ENCODE data around the gene BCL6B.

BCL6B gene

GRCh38 chr17:7063518-7064094 is 40.8 kb downstream of the BCL6B start:
- DNase-seq, result no peak

GRCh38 chr17:7064261-7064660 is 41.4 kb downstream of the BCL6B start:
- no peak for DNase-seq

- no peak for DNase-seq
These were observed 44.3 kb downstream of the BCL6B start for GRCh38 chr17:7067198-7067597.

DNA sequence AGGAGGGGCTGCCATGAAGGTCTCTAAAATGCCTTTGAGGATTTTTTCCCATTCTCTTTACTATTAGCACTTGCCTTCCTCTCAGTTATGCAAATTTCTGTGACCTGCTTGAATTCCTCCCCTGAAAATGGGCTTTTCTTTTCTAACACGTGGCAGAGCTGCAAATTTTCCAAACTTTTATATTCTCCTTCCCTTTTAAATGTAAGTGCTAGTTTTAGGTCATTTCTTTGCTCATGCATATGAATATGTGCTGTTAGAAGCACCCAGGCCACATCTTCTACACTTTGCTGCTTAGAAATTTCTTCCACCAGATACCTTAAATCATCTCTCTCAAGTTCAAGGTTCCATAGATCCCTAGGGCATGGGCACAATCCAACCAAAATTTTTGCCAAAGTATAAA is 45.4 kb downstream of the BCL6B start:
- no peak for DNase-seq

GRCh38 chr17:7070712-7071111 is 47.9 kb downstream of the BCL6B start:
- no peak for DNase-seq

DNA sequence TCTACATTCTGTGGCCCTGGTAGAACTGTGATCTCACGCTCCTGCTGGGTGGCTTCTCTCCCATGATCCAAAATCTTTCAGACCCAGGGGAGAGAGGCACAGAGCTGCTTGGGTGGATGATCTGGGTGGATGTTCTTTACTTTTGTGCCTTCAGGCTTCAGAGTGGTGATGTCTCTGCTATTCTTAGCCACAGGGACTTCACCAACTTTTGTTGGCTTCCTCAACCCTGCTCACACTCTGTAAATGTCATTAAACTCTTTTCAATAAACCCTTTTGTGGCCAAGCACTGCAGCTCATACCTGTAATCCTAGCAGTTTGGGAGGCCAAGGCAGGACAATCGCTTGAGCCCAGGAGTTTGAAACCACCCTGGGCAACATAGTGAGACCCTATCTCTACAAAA is 49.6 kb downstream of the BCL6B start:
- no peak for DNase-seq

GRCh38 chr17:7074931-7075330 is 52.1 kb downstream of the BCL6B start:
- DNase-seq, result no peak

- DNase-seq, result no peak
These were observed 55.2 kb downstream of the BCL6B start for GRCh38 chr17:7077911-7078546.

- no peak for DNase-seq
These were observed 55.9 kb downstream of the BCL6B start for GRCh38 chr17:7078711-7079110.

Measured in NCI-H774 (cell line).